ENCODE results near the gene EGF. TPM values are rescaled to one million over a fixed set of nuclear protein-coding genes. Genes with fewer than 3 reads are reported as not detected.

EGF gene
- total RNA-seq, 1 donor from 2014 or later: 0.41 TPM

DNA sequence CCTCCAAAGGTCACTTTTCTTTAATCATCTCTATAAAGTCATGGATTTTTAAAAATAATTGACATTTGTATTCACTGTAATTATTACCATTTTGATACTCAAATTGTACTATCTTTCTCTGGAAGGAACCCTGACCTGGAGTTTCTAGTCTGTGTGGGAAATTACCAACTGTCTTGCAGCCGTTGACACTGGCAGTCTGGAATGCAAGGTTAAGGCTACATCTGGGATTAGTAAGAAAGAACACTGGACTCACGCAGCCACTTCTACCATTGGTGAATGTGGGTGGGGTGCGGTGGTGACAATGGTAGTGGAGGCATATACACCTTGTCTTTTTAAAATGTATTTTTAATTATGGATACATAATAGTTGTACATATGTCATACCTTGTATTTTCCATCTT is 40.9 kb downstream of the EGF start:
- no peak for DNase-seq (ENCODE audit: extremely low read depth, low read depth, low spot score)

DNA sequence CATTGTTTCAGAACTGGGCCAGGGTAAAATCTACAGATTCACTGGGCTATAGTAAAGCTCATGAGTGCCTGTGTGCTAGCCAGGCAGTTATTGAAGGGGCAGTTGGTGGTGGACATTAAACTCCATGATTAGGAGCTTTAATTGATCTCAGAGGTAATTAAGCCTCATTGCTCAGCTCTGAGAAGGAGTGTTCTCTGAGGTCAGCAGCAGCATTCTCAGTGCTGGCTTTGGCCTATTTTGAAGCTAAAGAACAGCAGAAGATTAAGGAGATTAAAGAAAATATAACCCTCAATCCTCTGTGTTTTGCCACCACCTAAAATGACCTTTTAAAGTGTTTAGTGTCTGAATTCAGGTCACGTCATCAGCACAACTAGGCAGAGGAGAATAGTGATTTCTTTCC is 42.5 kb downstream of the EGF start:
- no peak for DNase-seq (ENCODE audit: extremely low read depth, low read depth, low spot score)

DNA sequence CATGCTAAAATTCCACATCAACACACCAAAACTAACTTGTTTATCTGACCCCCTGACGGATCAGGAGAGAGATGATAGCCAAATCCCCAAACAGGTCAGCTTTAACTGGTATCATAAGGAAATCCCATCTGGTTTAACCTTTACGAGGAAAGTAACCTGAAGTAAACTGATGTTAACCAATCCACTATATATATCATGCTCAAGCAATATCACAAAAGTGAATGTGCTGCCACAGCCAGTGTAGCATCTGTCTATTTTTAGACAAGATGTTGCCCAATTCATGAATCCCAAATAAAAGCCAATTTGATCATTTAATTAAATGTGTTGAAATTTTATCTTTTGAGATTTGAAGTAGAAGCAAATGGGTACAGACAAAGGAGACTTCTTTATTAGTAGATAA is 44.5 kb downstream of the EGF start:
- DNase-seq (ENCODE audit: extremely low read depth, low read depth, low spot score): no peak

DNA sequence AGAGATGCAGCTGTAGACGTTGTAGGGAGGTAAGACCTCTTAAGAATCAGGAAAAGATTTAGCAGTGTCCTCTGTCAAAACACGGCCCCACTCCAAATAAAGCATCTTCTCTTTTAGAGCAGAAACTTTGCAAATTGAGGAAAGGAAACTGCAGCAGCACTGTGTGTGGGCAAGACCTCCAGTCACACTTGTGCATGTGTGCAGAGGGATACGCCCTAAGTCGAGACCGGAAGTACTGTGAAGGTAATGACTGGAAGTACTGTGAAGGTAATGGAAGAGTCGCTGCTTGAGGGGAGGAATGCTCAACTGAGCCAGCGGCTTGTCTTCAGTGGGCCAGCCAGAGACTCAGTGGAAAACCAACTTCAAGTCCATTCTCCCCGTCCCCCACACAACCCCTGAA is 46.5 kb downstream of the EGF start:
- DNase-seq (ENCODE audit: extremely low read depth, low read depth, low spot score): no peak

DNA sequence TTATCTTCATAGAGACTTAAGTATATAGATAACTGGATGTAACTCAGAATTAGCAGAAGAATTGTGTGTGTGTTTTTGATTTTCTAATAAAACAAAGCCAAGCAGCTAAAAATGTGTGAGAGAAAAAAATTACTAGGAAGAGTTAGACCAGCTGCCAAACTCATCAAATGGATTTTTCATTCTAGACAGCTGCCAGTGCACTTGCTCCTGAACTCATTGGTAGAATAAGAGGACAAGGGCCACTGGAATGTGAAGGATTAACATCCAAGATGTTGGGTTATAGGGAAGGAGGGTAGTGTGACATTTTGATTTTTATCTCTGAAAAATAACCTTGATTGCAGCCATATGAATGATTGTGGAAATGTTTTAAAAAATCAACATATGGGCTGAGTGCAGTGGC is 49.7 kb downstream of the EGF start:
- DNase-seq (ENCODE audit: extremely low read depth, low read depth, low spot score): no peak

DNA sequence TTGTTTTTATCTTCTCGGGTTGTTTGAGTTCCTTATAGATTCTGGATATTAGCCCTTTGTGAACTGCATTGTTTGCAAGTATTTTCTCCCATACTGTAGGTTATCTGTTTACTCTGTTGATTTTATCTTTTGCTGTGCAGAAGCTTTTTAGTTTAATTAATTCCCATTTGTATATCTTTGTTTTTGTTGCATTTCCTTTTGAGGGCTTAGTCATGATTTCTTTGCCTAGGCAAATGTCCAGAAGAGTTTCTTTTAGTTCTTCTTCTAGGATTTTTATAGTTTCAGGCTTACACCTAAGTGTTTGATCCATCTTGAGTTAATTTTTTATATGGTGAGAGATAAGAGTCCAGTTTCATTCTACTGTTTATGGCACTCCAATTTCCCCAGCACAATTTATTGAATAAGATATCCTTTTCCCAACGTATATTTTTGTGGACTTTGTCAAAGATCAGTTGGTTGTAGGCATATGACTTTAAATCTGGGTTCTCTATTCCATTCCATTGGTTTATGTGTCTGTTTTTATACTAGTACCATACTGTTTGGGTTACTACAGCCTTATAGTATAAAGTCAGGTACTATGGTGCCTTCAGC is 54.3 kb downstream of the EGF start:
- DNase-seq (ENCODE audit: extremely low read depth, low read depth, low spot score): no peak

DNA sequence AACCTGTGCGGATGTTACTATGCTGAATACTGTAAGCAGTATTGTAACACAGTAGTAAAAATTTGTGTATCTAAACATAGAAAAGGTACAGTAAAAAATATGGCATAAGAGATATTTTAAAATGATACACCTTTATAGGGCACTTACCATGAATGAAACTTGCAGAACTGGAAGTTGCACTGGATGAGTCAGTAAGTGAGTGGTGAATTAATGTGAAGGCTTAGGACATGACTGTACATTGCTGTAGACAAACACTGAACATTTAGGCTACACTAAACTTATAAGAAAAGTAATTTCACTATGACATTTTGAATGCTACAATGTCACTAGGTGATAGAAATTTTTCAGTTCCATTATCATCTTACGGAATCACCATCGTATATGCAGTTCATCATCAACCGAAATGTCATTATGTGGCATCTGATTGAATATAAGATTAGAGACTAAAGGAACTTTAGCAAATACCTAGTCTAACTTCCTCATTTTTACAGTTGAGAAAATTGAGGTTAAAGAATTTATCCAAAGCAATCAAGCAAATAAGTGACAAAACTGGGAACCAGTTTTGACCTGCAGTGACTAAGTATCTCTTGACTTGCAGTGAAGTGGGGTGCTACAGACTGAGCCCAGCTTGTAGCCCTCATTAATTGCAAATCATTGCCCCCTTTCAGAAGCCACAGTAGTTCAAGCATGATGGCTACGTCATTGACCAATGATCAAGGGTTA is 55.3 kb downstream of the EGF start:
- no peak for DNase-seq (ENCODE audit: extremely low read depth, low read depth, low spot score)

DNA sequence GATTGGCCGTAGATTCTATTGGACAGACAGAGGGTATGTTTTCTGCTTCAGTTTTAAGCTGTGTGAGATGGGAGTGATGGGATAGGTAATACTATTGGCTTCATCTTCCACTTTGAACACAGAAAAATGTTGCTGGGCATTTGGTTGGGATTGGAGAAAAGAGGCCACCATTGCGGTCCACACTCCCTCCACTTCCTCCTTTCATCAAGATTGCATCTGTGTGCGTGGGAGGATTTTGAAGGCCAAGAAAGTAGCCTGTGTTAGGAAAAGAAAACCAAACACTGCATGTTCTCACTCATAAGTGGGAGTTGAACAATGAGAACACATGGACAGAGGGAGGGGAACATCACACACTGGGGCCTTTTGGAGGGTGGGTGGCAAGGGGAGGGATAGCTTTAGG is 56.4 kb downstream of the EGF start:
- no peak for DNase-seq (ENCODE audit: extremely low read depth, low read depth, low spot score)

DNA sequence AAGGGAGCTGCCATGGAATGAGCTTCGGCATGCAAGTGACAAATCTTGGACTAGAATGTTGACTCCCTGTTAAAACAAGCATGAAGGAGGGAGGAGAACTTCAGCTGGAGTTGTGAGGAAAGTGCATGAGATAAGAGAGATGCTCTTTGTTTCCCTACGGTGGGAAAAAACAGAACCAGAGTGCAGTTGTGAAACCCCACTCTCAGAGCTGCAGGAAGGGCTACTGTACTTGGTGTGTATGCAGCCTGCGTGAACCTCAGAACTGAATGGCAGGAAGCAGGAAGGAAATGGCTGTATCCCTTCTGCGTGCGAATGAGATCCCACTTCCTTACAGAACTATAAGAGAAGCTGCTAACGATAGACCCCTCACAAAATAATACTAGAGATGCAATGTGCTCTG is 57.2 kb downstream of the EGF start:
- DNase-seq (ENCODE audit: extremely low read depth, low read depth, low spot score): peak; percentile 69

DNA sequence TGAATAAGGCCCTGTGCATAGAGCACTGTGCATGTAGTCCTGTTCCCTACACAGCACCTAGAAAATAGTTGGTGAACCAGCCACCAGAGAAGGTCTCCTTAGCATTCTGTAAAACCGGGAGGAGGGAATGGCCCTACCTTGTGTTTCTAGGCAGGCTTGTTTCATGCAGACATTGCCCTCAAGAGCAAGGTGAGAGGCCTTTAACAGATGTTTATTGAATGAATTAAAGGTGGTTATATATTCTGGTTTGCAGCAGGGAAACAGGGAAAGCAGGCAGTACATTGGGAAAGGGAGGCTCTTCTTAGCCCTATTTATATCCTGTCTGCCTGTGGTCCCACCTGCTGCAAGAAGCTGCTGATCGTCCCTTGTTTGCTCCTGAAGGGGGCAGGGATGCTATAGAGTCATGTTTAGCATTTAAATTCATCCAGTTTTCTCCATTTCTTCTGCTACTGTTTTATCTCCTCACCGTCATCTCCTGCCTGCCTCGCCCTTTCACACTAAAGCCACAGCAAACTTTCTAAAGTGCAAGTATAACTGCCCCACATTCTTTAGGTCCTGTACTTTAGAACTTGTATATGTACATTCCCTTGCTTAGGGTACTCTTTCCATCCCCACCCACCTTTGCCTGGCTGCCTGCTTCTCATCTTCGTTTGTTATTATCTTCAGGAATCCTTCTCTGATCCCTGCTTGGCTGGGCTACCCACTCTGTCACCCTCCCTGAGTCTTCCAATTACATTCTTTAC is 60.3 kb downstream of the EGF start:
- no peak for DNase-seq (ENCODE audit: extremely low read depth, low read depth, low spot score)

DNA sequence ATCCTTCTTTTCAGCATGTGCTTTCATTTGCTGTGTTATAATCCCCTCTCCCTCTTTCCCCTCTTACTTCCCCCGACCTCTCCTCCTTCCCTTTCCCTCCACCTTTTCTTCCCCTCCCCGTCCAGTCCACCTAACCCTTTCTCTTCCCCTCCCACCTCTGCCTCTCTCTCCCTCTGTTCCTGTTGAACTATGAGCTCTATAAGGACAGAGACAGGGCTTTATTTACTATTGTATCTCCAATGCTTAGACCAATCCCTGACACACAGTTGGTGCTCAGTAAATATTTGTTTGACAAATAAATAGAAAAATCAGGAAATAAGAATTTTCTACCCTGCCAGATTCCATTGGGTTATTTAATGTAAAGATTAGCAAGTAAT is 60.8 kb downstream of the EGF start:
- DNase-seq (ENCODE audit: extremely low read depth, low read depth, low spot score): no peak

DNA sequence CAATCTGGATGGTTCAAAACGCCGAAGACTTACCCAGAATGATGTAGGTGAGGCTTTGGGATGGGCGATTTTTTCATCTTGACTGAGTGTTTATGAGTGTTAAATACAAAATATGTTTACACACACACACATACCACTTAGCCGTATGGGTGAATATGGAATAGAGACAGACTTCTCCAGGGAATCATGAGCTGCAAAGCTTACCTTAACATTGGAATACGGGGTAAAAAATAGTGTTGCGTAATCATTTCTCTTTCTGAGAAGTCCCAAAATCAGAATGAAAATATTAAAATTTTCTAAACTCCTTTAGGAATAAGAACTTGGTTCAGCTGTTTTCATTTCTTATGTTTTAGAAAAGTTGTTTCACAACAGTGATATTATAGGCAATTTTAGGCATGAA is 63.5 kb downstream of the EGF start:
- DNase-seq (ENCODE audit: extremely low read depth, low read depth, low spot score): no peak

DNA sequence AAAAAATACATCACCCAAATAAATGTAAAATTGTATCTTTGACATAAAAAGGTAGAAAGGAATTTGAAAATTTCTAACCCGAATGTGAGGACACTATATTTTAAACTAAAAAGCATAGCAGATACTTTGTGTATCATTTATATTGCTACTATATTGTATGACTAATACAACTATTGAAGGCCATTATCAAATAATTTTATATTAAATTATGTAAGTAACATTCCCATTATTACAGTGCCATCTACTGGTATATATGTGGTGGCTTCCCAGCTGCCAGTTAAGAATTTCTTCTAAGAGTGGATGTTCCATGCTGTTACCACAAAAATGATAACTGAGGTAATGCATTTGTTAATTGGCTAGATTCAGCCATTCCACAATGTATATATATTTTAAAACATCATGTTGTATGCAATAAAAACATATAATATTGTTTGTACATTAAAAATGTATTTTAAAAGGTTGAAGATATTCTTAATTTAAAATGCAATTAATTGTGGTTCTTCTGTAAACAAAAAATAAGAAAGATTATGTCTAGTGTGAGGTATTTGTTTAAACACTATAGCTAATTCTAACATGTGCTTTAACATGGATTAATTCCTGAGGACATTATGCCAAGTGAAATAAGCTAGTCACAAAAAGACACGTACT is 65.3 kb downstream of the EGF start:
- DNase-seq (ENCODE audit: extremely low read depth, low read depth, low spot score): peak; percentile 50

DNA sequence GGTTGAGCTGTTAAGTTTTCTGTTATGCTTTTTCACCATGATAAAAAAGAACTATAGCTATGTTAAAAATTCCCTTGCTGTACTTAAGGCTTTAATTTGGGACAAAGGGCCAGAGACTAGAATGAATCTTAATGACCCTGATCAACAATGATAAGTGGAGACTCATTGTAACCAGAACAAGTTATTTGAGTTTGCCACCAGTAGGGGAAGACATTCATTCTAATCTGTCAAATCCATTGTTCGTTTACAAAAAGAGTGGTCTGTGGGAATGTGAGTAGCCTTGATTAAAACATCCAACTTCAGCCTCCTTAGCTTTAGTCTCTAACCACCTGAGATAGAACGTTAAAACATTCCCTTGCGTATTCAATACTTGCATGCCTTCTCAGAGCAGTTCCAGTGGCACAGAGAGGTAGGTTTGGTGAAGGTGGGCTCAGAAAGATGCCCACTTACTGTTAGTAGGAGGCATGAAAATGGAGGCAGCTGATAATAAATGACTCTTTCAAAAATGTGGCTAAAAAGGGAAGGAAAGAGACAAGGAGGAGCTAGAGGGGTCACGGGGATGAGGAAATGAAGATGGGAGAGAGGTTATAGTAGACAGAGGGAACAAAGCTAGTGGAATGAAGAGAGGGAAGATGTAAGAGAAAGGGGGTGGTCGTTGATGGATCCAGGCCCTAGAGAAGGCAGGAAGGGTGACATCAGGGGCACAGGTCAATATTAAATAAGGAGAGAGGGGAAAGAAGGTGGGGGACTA is 66.2 kb downstream of the EGF start:
- peak; percentile 23 for DNase-seq (ENCODE audit: extremely low read depth, low read depth, low spot score)

DNA sequence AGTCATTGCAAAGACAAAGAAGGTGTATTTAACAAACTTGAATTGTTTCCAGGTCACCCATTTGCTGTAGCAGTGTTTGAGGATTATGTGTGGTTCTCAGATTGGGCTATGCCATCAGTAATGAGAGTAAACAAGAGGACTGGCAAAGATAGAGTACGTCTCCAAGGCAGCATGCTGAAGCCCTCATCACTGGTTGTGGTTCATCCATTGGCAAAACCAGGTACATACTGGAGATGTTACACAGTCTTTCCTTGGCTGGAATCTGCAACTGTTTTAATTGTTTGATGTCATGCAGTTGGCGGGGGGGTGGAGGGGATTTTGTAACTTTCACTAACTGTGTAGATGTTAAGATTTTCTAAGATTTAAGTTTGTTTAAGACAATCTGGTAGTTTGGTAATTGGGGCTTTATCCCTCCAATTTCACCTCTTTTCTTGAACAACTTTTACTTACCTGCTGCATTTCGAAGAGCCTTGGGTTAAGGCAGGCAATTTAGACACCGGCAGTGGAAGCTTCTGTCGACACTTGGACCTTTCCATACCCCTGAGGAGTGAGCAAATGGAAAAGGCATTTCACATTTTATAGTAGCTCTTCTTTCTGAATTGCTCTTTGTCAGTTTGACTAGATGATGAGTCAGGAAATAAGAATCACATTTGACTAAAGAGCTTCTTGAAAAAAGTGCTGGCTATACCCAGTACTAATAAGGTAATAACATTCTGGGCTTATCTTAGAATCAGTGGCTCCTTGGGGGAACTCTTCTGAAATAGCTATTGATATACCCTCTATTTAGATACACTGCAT is 67.4 kb downstream of the EGF start:
- no peak for DNase-seq (ENCODE audit: extremely low read depth, low read depth, low spot score)

DNA sequence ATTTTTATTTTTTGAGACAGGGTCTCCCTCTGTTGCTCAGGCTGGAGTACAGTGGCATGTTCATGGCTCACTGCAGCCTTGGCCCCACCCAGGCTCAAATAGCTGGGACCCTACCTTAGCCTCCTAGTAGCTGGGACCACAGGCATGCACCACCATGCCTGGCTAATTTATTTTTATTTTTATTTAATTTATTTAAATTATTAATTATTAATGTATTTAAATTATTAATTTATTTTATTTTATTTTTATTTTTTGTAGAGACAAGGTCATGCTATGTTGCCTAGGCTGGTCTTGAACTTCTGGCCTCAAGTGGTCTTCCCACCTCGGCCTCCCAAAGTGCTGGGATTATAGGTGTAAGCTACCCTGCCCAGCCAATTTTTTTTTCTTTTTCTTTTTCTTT is 69.3 kb downstream of the EGF start:
- no peak for DNase-seq (ENCODE audit: extremely low read depth, low read depth, low spot score)

DNA sequence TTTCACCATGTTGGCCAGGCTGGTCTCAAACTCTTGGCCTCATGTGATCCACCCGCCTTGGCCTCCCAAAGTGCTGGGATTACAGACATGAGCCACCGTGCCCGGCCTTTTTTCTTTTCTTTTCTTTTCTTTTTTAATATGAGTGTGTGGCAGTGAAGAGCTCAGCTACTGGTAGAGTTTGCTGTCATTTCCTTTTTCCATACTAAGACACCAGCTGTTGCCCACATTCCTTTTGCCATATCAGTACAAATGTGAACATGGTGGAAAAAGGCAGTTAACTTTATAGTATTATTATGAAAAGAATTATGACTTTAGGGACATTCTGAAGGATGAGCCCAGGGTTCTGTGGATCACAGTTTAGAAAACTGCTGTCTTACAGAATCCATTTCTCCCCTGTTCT is 69.8 kb downstream of the EGF start:
- DNase-seq (ENCODE audit: extremely low read depth, low read depth, low spot score): no peak

DNA sequence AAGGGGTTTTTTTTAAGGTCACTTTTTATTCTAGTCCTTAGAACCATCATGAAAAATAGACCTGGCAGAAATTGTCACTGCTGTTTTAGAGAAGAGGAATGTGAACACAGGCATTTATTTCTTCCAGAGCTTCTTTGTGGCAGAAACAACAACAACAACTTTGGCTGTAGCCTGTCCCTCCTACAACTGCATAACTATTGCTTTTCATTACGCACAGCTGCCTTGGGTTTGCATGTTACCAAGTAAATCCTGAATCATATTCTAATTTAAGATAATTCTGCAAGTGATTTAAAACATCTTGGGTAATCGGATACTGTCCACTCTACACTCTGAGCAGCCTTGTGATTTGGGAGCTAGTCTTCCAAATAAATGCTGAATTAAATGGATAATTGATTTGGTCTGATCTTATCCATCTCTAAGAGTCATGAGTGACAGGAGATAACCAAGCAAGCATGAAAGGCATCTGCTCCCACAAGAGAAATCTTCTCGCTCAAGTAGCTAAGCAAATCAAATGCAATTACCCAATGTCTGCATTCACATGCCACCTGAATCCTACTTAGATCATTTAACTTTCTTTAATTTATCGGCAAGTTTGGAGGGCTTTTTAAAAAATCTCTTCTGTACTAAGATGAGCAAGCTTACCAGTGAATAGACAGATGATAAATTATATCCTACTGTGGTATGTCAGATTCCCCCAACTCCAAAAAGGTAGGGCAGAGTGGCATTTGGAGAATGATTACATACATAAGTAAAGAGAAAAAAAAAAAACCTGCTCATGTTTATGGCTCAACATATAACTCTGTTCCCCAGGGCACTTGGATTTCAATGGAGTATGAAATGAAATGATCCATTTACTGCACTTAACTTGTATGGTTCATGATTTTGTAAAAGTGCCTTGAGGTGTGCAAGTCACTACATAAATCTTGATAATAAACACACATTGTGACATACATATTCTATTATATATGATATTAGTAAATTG is 73.6 kb downstream of the EGF start:
- DNase-seq (ENCODE audit: extremely low read depth, low read depth, low spot score): no peak

DNA sequence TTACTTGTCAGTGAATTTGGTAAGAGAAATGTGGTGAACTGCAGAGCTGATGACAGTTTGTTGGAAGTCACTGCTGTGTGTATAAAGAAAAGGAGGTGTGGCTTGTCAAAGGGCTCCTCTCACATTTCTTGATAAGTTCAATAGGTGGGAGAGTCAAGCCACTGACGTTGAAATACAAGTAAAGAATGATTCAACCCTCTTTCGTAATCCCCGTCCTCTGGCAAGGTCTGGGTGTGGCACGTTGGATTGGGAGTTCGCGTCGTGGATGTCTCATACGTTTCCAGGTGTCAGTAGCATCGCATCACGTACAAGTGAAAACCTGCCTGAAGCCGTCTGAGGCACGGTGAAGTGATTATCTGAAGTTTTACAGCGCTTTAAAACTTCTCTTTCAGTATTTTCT is 76.4 kb downstream of the EGF start:
- no peak for DNase-seq (ENCODE audit: extremely low read depth, low read depth, low spot score)
